ENCODE results near the gene PPP2R2B.

PPP2R2B gene

DNA sequence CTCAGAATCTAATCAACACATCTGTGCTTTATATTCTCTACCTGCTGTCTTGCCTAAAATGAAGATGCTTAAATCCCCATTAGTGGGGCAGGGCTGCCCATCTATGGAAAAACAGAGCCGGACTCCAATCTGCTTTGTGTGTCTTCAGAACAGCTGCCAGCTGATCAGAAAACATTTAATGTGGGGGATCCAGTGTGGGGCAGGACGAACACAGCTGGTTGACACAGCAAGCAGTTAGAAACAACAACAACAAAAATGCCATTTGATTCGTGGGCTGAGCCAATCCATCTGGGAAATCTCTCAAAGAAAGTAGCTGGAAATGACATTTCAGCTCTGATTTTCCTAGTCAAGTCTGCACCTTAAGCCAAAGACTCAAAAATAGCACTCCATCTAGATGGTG lies 99.8 kb downstream of the PPP2R2B start:
- DNase-seq = no peak

DNA sequence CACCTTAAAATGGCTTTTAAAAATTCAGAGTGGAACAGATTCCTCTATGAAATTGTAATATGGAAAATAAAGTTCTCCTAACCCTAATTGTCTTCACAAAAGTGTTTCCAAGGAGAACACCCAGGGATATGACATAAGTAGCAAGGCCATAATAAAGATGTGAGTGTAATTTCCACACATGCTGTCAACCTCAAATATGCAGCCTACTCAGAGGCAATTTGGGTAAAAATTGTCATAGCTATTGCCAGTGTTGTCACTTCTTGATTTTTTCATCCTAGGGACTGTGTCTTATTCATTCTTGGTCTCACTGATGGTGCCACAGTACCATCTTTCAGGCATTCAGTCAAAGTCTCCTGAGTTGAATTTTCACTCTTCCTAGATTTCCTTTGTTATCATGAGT lies 100.3 kb downstream of the PPP2R2B start:
- DNase-seq = no peak

DNA sequence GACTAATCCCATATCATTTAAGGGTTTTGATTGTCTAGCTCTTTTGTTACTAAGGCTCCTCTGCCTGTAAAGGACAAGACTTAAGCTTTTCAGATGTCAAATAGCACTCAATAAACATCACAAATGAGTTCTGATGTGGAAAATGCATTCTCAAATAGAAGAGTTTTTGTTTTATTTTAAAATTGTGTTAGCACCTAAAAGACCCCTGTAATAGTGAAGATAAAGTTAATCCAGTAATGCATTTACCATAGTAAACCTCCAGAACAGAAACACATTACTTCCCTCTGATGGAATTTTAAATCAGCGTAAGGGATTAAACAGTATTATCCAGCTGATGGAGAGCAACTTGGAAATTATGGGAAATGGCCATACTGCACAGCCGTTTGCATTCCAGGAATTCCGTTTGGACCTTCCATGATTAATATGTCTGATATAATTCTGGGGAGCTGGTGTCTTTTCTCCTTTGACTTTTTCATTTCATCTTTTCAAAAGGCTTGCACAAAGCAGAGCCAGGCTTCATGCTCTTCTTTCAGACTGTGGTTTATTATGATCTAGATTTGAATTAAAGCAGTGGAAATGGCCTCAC lies 105.6 kb downstream of the PPP2R2B start:
- DNase-seq = no peak

DNA sequence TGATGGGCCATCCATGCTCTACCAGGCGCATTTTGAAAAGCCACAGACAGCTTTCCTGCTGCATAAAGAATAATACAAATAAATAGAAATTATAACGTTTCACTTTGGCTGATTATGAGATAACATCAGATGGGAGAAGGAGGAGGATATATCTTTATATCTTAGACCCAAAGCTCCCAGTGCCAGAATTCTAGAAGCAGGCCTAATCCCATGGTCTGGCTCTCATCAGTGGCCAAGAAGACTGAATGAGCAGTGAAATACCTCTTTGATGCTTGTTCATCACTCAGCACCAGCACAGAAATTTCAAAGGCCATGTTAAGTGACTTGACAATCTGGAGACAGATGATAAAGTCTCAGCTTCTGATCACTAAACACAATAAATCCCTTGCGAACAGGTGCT lies 107.6 kb downstream of the PPP2R2B start:
- DNase-seq = no peak

DNA sequence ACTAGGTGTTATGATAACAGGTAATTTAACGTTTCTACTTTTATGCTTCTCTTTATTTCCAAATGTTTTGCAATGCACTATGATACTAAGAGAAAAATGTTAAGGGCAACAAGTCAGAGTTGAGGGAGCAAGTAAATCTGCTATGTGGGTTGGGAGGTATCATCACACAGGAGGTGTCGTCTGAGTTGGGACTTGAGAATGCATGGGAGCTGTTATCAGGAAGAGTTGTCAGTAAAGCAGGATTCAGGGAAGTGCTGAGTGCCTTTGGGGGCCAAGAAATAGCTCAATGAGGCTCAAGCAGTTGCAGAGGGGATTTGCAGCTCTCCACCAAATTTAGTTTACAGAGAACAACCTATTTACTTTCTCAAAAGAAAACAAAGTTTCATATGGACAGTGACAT lies 108.0 kb downstream of the PPP2R2B start:
- no peak for DNase-seq

DNA sequence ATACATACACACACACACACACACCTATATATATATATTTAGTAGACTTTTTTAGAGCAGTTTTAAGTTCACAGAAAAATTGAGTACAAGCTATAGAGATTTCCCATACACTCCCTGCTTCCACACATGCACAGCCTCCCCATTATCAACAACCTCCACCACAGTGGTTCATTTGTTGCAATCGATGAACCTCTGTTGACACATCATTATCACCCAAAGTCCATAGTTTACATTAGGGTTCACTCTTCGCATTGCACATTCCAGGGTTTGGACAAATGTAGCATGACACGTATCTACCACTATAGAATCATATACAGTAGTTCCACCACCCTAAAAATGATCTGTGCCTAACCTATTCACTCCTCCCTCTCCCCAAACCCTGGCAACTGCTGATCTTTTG lies 111.0 kb downstream of the PPP2R2B start:
- no peak for DNase-seq

DNA sequence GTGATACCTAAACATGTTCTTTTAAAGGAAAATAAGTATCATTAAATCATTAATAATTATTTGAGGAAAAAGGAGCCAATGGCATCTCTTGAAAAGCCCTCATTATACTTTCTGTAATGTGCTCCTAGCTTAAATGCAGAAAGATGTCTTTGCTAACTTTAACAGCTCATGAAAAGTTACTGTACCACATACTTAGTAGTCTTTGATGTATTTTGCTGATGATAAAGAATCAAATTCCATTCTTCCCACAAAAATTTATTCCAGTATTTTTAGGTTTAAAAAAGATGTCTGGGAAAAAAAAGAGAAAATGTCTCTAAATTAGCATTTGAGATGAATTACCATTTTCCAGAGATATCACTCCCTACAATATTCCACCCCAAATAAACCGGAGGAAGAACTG lies 112.5 kb downstream of the PPP2R2B start:
- no peak for DNase-seq

DNA sequence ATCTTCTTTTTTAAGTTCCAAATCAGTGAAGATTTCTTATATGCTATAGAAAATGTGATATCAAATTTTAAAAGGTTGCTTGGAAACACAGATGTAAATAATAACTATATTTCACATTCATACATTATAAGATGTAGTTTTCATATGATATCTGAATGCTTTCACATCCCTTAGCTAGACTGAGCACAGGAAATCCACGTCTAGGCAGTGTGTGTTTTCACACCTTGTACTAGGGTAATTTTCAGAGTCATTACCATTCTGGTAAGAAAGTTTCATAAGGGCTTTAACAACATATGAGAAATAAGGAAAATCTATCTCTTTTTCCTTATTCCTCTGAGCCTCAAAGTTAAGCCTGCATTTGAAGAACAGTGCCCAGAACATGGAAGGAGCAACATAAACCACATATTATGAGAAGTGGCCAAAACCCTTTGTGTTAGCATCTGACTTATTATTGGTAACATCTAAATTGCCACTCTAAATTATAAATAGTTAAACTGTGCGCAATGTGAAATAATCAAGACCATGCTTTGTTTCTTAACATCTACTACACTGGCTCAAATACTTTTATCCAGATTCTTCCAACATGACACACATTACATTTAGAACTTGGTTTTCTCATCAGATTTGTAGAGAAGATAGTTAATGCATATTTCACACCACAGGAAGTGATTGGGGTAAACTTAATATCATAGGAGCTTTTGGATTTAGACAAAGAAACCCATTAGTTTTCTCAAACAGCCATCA lies 113.3 kb downstream of the PPP2R2B start:
- DNase-seq = peak in 2 of 5 experiments; percentile 20 to 36

DNA sequence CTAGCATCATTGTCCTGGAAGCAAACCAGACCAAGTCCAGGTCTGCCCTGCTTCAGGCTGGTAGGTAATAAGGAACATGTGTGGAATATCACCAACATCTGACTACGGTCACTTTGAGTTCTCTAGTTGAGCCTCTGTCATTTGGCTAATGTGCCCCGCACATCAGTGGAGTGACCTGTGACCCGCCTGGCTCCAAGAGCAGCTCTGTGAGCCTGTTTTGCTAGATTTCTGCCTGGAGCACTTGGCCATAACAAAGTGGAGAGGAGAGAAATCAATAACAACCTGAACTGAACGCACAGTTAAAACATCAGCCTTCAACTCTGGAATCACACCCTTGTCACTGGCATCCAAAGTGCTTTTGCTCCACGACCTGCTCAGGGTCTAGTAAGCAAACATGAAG lies 115.7 kb downstream of the PPP2R2B start:
- DNase-seq = no peak

DNA sequence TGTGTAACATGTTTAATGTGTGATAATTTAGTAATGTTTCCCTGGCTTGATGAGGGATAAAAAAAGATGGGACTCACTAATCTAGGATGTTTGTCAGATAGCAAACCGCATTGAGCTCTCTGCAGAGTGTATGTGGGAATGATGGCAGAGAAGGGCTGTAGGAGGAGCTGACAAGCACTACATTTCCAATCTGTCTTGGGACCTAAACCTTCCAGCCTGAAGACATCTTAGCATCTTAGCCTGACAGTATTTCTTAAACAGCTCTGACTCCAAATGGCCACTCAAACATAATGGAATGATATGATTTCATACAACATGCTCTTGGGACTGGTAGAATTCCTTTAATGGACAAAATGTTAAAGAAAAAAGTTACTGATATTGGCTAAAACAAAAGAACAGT lies 116.7 kb downstream of the PPP2R2B start:
- DNase-seq = no peak

DNA sequence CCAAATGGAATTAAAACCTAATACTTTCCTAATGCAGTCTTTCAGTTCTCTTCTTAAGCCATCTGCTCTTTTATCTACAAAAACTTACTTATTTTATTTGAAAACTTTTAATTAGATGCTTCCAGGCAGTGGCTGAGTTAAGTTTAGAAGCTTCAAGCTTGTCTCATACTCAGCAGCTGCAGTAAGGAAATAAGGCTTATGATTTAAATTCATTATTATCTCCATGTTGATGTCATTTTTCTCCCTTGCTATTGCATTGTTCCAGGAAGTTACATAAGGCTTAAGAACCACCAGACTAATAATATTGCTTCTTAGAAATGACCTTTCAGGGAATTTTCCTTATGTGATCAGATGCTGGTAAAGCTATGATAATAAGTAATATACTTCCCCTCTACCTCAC lies 119.6 kb downstream of the PPP2R2B start:
- no peak for DNase-seq

DNA sequence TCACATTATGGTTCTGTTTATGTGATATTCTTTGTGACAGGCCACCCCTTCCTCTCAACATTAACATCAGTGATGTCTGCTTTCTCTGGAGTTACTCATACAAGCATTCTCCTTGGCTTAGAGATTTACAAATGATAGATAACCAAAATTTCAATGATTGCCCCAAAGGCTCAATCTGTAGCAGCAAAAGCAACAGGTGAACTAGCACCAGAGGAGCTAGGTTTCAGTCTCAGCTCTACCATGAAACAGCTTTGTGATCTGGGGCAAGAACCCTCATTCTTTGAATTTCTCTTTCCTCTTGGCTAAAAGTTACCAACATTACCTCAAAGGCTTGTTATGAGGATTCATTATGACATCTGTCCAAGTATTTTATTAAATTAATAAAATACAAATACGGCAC lies 120.5 kb downstream of the PPP2R2B start:
- no peak for DNase-seq

DNA sequence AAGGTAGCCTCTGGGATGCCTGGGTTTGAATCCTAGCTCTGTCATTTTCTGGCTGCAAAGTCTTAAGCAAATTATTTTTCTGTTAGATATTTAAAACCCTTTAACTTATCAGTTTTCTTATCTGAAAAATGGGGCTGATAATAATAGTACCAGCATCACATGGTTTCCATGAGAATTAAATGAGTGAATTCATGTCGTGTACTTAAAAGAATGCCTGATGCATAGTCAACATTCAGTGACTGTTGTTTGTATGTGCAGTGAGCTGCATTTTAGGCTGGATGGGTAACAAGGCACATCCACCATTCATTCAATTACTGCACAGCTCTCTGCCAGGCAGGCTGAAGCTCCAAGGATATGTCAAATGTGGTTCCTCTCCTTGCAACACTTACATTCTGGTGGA lies 122.0 kb downstream of the PPP2R2B start:
- no peak for DNase-seq

DNA sequence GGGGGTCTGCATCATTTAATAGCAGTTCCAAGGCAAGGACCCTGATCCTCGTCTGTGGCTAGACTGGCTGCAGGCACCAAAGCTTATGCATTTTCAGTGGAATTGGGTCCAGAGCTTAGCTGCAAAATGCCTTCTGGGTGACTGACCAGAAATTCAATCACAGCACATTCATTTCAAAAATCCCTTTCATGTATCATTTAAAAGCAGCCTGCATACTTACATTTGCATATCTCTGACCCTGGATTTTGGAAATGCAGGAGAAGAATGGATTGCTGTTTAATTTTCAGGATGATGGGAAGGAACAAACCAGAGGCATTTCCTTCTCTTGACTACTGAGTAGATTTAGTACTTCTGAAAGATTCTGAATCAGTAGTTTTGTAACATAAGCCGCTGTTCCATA lies 122.8 kb downstream of the PPP2R2B start:
- no peak for DNase-seq

DNA sequence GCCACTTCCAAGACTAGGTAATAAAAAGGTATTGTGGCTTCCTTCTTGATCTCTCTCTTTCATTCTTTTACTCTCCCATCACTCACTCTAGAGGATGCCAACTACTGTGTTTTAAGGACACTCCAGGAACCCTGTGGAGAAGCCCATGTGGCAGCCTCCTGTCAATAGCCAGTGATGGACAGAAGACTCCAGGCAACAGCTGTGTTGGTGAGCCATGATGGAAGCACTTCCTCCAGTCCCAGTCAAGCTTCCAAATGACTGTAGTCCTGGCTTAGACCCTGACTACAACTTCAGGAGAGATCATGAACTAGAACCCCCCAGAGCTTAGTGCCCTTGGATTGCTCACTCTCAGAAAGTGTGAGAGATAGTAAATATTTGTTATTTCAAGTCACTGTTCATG lies 123.9 kb downstream of the PPP2R2B start:
- no peak for DNase-seq

DNA sequence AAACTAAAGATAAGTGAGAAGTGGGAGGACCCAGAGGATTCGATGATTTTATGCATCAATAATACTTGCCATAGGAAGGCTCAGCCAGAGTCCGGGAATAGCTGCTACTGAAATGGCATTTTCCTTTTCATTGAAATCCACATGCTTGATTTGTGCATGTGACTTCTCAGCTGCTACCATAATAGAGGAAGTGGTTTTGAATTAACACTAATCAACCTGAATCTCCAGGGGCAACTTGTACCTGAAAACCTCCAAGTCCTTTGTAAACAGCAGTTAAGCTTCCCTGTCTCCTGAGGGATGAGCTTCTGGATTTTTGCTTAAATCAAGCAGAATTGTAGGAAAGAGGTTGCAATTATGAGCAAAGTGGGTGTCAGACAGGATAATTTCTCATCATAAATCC lies 124.9 kb downstream of the PPP2R2B start:
- peak in 2 of 5 experiments; percentile 19 to 38 for DNase-seq

DNA sequence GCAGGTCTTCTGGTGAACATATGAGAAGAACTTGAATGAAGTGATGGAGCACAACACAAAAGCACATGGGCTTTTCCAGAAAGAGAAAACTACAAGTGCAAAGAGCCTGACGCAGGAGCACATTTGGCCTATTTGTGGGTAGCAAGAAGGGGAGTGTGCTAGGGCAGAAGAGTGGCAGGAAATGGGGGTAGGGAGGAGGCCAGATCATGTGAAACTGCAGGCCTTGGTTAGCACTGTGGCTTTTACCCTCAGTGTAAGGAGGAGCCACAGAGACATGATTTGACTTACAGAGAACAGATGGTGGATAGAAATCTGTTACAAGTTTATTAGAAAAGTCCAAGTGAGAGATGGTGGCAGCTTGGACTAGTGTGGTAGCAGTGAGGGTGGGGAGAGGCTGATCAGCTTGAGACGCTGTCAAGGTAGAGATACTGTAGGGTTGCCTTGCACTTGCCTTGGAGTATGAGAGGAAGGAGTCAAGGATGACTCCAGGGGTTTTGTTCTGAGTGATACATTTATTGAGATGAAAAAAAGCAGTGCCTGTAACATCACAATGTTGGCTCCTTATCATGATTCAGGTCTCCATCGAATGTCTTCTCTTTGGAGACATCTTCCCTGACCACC lies 126.7 kb downstream of the PPP2R2B start:
- peak in 3 of 5 experiments; percentile 3 to 96 (median 81) for DNase-seq

DNA sequence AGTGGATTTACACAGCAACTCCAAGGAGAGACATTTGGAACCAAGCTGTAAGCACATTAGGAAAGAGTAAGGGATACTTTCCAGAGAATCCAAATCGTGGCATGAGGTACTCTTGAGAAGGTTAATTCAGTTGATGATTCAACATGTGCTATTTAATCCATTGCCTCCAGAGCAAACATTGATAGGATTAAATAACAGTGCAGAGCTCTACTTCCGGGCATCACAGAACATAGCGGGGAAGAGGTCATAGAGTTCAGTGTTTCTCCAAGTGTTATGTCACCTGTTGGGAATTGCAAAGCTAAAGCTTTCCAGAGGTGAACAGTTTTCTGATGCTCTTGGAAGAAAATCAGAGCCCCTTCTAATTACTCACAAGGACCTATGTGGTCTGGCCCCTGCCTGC lies 127.5 kb downstream of the PPP2R2B start:
- no peak for DNase-seq

DNA sequence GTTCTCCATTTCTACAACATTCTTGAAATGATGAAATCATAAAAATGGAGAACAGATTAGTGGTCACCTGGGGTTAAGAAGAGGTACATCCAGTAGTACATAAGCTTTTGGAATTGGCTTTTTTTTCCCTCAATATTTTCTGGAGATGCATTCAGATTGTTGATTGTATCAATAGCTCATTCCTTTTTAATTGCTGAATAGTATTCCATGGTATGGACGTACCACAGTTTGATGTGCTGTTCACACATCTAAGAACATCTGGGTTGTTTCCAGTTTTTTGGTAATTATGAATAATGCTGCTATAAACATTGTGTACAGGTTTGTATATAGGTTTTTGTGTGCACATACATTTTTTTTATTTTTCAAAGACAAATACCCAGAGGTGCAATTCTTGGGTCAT lies 130.0 kb downstream of the PPP2R2B start:
- no peak for DNase-seq

DNA sequence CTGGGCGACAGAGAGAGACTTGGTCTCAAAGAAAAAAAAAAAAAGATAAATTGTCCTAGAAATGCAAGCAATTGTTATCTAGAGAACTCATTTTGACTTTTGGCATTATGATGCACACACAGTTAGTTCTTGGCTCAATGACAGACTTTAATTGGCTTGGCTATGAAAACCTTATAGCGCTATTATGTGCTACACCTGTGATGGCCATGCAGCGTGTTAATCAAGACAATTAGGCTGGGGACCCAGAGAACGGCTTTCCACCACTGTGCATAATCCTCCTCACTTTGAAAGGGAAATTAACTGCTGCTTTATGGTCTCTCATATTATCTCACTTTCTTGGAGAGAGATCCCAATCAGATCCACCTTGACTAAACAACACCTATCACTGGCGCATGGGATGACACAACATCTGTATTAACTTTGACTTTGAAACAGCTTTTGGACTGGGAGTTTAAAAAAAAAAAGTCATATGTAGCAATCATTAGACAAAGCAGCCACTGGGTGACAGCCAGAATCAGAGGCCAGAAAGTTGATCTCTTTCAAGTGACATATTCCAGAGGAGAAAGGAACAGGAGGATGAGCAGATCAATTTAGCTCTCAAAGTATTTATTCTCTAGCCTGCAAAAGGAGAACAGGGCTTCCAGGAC lies 132.5 kb downstream of the PPP2R2B start:
- DNase-seq = no peak

DNA sequence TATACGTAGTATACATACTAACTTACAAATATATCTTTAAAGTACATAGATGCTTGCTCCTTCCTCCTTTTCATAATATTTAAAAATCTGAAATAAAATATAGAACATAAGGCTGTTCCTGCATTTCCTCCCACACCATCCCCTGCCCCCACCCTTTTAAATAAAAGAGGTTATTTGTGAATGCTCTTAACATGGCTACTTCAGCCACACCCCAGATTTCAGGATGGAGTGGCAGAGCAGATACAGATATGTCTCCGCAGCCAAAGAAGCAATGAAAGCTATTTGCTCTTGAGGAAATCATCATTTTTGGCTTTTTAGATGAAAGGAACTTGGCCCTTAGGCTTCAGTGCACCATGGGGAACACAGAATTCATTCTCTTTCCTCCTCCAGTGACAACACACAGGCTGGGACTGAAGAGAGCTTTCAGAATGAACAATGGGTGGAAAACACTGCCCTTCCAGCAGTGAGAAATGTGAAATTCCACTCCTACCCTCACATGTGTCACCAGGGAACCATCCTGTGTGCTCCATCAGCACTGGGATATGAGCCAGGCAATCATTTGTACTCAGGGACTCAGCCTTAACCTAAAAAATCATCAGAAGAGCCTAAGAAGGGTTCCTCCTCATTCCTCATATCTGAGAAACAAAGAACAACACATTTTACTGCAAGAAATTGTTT lies 134.3 kb downstream of the PPP2R2B start:
- DNase-seq = no peak

DNA sequence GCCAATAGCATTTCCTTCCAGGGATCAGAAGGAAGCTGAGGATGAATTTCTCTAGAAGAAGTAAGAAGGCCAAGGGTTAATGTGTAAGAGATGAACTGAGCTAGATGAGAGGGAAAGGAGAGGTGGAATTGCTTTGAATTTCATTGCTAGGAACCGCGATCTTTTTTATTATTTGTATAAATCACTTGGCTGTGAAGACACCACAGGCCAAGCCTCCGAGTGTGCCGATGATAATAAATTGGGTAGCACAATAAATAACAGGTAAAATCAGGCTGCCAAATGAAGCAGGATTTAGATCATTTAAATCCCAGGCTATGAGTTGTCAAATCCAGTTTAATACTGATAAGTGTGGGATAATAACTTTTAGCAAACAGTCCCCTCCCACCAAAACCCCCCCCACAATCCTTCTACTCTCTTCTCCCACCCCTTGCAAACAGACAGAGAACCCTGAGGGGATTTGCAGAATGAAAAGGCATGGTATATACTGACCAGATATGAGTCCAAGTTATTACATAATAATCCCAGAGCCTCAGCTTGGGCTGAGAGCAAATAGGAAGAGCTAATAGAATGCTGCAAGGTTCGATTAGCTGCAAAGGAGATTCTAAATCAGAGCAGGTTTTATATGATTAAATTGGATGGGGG lies 143.5 kb downstream of the PPP2R2B start:
- no peak for DNase-seq

DNA sequence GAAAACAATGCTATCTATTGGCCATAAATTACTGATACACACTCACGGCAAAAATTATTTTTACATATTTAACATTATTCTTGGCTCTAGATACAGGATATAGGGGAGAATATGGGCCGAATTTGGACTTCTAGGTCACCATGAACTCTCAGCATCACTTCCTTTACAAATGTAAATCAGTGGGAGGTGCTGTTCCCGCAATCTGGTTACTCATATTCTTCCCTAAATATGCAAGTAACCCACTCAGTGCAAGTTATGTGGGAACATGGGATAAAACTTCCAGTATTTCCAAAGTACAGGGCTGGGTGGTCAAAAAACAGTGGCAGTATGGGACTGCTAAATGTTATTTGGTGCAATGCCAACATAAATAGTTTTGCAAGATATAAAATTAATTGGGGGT lies 145.6 kb downstream of the PPP2R2B start:
- no peak for DNase-seq

Data from T-helper 2 cell (primary cell).